NCI-H1417 treated with DMSO at 0.1 percent for 48 hours (cell line): ENCODE results near the gene LSM6.
A peak's percentile ranks its signal among the peaks of the same experiment; 100 is the strongest.

ENCODE experiments used
- DNase-seq: peaks from one replicate; lab custom pipeline; 2025; lab: John Stamatoyannopoulos, UW

The LSM6 gene

GRCh38 chr4:146186596-146186995, 11.1 kb downstream of the LSM6 start:
- no peak for DNase-seq

DNA sequence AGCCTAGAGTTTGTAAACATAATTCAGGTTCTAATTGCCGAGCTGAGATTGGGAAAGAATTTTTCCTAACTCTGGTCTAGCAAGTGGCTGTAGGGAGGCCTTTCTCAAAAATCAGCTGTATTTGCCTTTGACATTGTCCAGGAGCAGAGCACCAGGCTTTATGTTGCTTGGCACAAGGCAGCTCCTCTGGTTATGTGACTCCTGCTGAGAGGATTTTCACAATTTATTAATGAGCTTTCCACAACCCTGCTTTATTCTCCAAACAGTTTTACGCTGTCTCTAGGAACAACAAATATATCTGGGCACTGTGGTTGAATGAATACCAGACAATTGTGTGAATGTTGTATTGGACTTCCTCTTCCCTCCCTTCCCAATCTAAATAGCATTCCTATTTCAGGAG, 14.9 kb downstream of the LSM6 start:
- DNase-seq: no peak

DNA sequence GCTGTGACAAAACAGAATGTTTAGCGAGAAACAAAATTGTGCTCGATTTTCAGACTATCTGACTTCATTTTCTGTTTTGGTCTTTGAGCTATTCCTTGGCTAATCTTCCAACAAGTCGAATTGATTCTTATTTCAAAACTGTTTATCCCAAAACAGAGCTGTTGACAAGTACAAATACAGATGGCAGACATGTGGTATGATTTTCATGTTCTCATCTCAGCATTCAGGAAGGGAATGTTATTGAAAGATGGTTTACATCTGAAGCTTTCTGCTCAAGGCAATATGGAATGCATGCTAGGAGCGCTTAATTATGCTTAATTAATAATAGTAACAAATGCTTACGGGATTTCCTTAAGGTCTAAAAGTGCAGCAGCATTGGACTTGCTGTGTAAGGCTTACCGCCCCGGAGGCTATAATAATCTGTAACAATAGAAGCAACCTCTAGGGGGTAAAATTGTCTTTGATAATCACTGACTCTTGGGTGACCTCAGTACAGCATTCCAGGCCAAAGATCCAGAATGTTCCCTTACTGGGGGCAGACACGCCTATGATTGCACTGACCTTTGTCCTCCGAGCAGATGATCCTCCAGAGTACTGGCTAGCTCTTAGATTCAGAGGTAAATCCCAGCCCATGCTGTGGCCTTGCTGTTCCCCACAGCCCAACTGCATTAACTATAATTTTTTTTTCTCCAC, 16.4 kb downstream of the LSM6 start:
- no peak for DNase-seq

DNA sequence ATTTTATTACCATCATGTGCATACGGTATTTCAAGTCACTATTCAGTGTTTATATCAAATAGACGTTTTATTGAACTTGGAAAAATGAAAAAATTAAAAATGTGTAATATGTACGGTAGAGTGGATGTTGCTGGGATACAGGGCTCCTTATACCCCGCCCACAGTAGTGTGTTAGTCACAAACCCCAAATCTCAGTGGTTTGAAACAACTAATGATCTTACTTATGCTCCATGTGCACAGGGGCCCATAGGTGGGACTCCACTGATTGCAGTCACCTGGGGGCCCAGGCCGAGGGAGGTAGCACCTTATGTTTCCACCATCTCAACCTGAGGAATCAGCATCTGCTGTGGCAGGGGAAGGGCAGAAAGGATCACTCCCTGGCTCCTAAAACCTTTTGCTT, 18.1 kb downstream of the LSM6 start:
- DNase-seq: no peak

DNA sequence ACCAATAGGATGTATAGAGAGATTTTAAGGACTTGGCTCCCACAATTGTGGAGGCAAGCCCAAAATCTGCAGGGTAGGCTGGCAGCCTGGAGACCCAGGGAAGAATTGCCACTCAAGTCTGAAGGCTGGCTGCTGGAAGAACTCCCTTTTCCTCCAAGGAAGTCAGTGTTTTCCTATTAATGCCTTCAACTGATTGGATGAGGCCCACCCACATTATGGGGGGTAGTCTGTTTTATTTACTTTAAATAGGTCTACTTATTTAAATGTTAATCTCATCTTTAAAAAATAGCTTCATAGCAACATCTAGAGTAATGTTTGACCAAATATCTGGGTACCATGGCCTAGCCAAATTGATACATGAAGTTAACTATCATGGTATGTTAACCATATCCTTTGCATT, 18.7 kb downstream of the LSM6 start:
- no peak for DNase-seq

DNA sequence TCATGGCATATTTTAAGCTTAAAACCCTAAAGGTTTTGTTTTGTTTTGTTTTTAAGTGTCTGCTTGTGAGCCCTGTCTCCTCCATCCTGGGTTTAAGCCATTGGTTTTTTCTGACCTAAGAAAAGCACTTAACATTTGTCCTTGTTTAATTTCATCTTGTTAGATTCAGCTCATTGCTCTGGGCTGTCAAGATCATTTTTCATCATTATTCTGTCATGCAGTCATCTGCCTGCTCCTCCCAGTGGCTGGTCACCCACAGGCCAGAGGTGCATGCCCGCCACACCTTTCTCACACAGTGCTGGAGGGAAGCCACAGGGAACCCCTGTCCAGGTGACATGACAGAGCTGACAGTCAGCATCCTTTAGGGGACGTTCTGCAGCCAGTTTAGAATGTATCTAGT, 27.1 kb downstream of the LSM6 start:
- peak; percentile 31 for DNase-seq

- no peak for DNase-seq
These were observed 31.9 kb downstream of the LSM6 start for GRCh38 chr4:146207410-146207809.

- no peak for DNase-seq
These were observed 35.4 kb downstream of the LSM6 start for GRCh38 chr4:146210890-146211289.

DNA sequence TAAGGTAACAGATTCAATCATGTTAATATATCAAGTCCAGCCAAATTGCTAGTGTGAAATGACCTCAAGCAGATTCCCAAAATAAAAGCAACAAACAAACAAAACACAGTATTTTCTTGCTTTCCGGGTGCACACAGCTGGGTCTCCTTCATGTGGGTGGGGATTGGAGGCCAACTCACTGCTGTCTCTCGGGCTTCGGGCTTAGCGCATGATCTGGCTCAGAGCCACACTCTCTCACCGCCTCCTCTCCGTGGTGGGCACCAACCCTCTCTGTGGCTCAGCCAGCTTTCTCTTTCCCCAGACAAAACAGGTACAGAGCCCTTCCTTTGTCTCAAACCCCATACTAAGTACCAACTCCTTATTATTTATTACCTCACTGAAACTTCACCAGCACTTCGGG, 35.9 kb downstream of the LSM6 start:
- no peak for DNase-seq

DNA sequence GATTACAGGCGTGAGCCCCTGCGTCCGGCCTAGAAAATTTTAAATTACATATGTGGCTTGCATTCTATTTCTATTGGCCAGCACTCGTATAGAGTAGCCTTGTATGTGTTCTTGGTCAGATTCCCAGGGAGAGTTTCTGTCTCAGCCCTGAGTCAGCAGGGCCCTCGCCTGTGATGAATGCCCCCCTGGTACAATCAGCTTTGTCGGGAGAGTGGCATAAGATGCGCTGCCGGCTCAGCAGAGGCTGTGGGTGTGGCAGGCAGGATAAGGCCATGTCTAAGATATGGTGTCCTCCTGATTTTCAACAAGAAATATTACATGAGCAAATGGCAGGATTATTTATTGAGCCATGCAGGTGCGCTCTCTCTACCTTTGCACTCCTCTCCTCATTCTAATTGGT, 37.3 kb downstream of the LSM6 start:
- DNase-seq: no peak

GRCh38 chr4:146214238-146214637, 38.7 kb downstream of the LSM6 start, which contains the start of gene REELD1:
Gene REELD1, plus strand, starts transcription at chr4:146214538. Its CDS starts 2,415 bp downstream, at chr4:146216953.
- DNase-seq: no peak

- no peak for DNase-seq
These were observed 46.8 kb downstream of the LSM6 start for GRCh38 chr4:146222313-146222712.

- no peak for DNase-seq
These were observed 48.9 kb downstream of the LSM6 start for GRCh38 chr4:146224326-146224966.

GRCh38 chr4:146229406-146229805, 53.9 kb downstream of the LSM6 start:
- DNase-seq: no peak

DNA sequence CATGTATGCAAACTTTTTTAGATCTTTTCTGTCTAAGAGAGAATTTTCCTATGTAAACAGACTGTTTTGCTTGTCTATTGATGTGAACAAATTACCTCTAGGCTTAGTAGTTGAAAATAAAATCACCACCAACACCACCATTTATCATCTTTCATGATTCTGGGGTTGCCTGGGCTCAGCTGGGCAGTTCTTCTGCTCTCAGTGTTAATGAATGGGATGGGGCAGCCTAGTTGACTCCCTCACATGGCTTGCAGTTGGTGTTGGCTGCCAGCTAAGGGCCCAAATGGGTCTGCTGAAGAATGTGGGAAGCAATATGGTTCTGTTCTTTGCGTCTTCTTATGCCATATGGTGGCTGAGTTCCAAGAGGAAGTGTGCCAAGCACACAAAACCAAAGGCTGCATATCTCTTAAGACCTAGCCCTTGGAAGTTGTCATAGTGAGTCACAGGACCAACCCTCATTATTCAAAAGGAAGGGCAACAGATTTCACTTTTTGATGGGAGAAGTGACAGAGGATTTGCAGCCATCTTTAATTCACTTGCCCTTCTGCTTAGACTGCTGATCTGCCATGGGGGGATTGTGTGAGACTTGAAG, 56.7 kb downstream of the LSM6 start:
- DNase-seq: no peak

DNA sequence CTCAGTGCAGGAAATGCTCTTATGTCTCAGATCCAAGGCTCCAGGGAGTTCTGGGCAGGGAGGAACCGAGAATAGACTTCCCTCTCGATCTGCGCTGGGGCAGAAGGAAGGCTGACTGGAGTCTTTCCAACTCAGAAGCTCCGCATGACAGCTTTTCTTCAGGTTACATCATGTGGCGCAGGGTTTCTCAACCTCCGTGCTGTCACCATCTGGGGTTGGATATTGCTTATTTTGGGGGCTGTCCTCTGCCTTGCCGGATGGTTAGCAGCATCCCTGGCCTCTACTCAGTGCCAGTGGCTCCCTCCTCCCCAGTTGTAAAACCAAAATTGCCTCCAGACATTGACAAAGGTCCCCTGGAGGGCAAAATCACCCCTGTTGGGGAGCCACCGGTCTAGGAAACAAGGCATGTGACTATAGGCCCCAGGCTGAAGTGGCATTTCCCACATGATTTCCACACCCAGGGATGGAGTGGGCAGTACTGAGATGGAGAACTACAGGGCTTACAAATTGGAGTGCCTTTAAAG, 60.2 kb downstream of the LSM6 start:
- DNase-seq: no peak

DNA sequence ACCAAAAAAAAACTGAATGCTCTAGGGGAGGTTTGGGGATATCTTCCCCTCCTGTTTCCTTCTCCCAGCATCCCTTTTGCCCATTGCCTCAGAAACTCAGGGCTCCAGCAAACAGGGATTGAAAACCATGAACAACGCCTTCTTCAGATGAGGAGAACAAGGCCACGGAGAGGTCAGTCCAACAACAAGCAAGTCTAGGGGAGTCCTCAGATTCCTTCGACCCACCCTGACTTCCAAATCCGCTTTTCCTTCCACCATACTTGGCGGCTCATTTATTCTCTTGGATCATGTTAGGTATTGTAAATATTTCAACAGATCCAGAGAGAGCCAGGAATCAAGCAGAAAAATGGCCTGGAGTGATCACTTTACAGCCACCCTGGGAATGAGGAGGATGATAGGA, 60.7 kb downstream of the LSM6 start:
- DNase-seq: no peak

GRCh38 chr4:146237092-146237491, 61.6 kb downstream of the LSM6 start:
- DNase-seq: no peak

DNA sequence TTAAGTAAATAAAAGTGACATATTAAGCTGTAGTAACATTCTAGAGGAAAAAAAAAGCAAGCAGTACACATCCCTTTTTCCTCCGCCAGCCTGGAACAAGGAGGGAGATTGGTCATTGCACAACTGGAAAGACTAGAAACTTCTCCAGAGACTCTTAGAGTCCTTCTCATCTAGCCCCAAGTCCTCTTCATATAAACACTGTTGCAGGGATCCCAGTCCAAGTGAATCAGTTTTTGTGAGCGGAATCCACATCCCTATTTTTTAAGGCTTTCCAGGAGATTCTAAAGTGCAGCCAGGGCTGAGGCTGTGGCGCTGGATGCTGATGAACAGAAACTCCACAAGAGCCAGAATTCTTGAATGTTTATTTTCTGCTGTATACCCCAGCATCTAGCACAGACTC, 62.6 kb downstream of the LSM6 start:
- no peak for DNase-seq
